HEK293 (cell line): Measurements from ENCODE around the gene HSFX3.
A peak's percentile ranks its signal among the peaks of the same experiment; 100 is the strongest.

Experiments
- CTCF ChIA-PET: fragments of 350-600 bp; formaldehyde crosslinking; extraction: SDS; loops from one replicate; lab custom pipeline; 2021; ENCODE audit warnings: antibody characterized with exemption; lab: Yijun Ruan, JAX
- POLR2A ChIA-PET: fragments of 300-600 bp; formaldehyde crosslinking; extraction: SDS; loops from one replicate; lab custom pipeline; 2020; ENCODE audit warnings: antibody characterized with exemption, inconsistent platforms; lab: Yijun Ruan, JAX
- H3K27ac ChIP-seq: fragments of 200-500 bp; sonication (Bioruptor generic); 2 replicates; pipeline ENCODE4 v1.5.1; 2014; ENCODE audit warnings: low read depth, low read length, control low read depth, inconsistent platforms; ENCODE audit errors: extremely low read depth
- H3K36me3 ChIP-seq, 2 experiments: fragments of 200-500 bp in 1 of 2; sonication (Bioruptor generic) in 1 of 2; 1 replicate in 1 of 2; 2 replicates in 1 of 2; pipeline ENCODE4 v1.5.1; 2014 to 2017; ENCODE audit warnings: inconsistent platforms in 2 of 2, low read length in 2 of 2; ENCODE audit not compliant: control insufficient read depth in 2 of 2, insufficient read depth in 1 of 2
- H3K4me1 ChIP-seq: fragments of 200-500 bp; sonication (Bioruptor generic); 2 replicates; pipeline ENCODE4 v1.5.1; 2014; ENCODE audit warnings: mild to moderate bottlenecking, low read length, inconsistent platforms; ENCODE audit not compliant: control insufficient read depth, insufficient read depth
- H3K4me3 ChIP-seq: 2 replicates; pipeline ENCODE4 v1.5.1; 2011; ENCODE audit warnings: low read depth, mild to moderate bottlenecking, control low read depth, low read length, moderate library complexity
- H3K9me3 ChIP-seq: fragments of 200-500 bp; sonication (Bioruptor generic); 2 replicates; pipeline ENCODE4 v1.5.1; 2014; ENCODE audit warnings: low read depth, low read length, inconsistent platforms; ENCODE audit not compliant: control insufficient read depth, insufficient read depth
- HOXA7 ChIP-seq: sonication (generic); formaldehyde crosslinking; IDR thresholded peaks from 2 replicates; pipeline ENCODE4 v1.8.1; 2022; ENCODE audit warnings: missing genetic modification reagents, borderline replicate concordance
- KLF8 ChIP-seq: fragments of 450-650 bp; formaldehyde crosslinking; IDR thresholded peaks from 2 replicates; pipeline ENCODE4 v1.5.1; 2016; ENCODE audit warnings: missing biosample characterization, missing genetic modification characterization
- MYNN ChIP-seq: fragments of 450-650 bp; formaldehyde crosslinking; IDR thresholded peaks from 2 replicates; pipeline ENCODE4 v1.5.1; 2016; ENCODE audit warnings: missing biosample characterization, missing genetic modification characterization, borderline replicate concordance
- PRDM1 ChIP-seq: fragments of 450-650 bp; formaldehyde crosslinking; IDR thresholded peaks from 2 replicates; pipeline ENCODE4; 2016; ENCODE audit warnings: missing biosample characterization, missing genetic modification characterization
- SALL2 ChIP-seq: fragments of 450-650 bp; formaldehyde crosslinking; IDR thresholded peaks from 2 replicates; pipeline ENCODE4 v1.5.0; 2017; ENCODE audit warnings: missing biosample characterization, mild to moderate bottlenecking, missing genetic modification characterization, borderline replicate concordance
- ZEB2 ChIP-seq: fragments of 450-650 bp; formaldehyde crosslinking; IDR thresholded peaks from 2 replicates; pipeline ENCODE4 v1.5.1; 2016; ENCODE audit warnings: missing biosample characterization, missing genetic modification characterization
- ZNF121 ChIP-seq: fragments of 450-650 bp; formaldehyde crosslinking; IDR thresholded peaks from 2 replicates; pipeline ENCODE4 v1.5.1; 2016; ENCODE audit warnings: missing biosample characterization, missing genetic modification characterization
- ZNF169 ChIP-seq: fragments of 450-650 bp; formaldehyde crosslinking; IDR thresholded peaks from 2 replicates; pipeline ENCODE4 v1.5.1; 2016; ENCODE audit warnings: missing biosample characterization, missing genetic modification characterization
- ZNF324 ChIP-seq: fragments of 450-650 bp; formaldehyde crosslinking; IDR thresholded peaks from 2 replicates; pipeline ENCODE4 v1.5.1; 2016; ENCODE audit warnings: missing biosample characterization, missing genetic modification characterization
- ZNF366 ChIP-seq: fragments of 450-650 bp; formaldehyde crosslinking; conservative IDR thresholded peaks from 2 replicates; pipeline ENCODE4 v1.5.1; 2016; ENCODE audit warnings: missing biosample characterization, missing genetic modification characterization
- ZNF398 ChIP-seq: fragments of 450-650 bp; formaldehyde crosslinking; IDR thresholded peaks from 2 replicates; pipeline ENCODE4 v1.5.1; 2017; ENCODE audit warnings: missing biosample characterization, missing genetic modification characterization
- ZNF433 ChIP-seq: fragments of 450-650 bp; formaldehyde crosslinking; IDR thresholded peaks from 2 replicates; pipeline ENCODE4 v1.5.1; 2016; ENCODE audit warnings: missing biosample characterization, missing genetic modification characterization, low read depth
- ZNF529 ChIP-seq: fragments of 450-650 bp; formaldehyde crosslinking; IDR thresholded peaks from 2 replicates; pipeline ENCODE4 v1.5.1; 2017; ENCODE audit warnings: missing genetic modification characterization, missing biosample characterization; ENCODE audit not compliant: insufficient replicate concordance
- ZNF596 ChIP-seq: fragments of 450-650 bp; IDR thresholded peaks from 2 replicates; pipeline ENCODE4 v1.5.0; 2018; ENCODE audit warnings: missing biosample characterization, mild to moderate bottlenecking, missing genetic modification characterization, moderate library complexity
- ZNF600 ChIP-seq: fragments of 450-650 bp; formaldehyde crosslinking; IDR thresholded peaks from 2 replicates; pipeline ENCODE4 v1.5.1; 2016; ENCODE audit warnings: missing biosample characterization, missing genetic modification characterization
- ZNF654 ChIP-seq: fragments of 450-650 bp; formaldehyde crosslinking; IDR thresholded peaks from 2 replicates; pipeline ENCODE4 v1.5.1; 2016; ENCODE audit warnings: low read depth, missing biosample characterization, missing genetic modification characterization
- ZNF76 ChIP-seq: fragments of 450-650 bp; formaldehyde crosslinking; IDR thresholded peaks from 2 replicates; pipeline ENCODE4; 2016; ENCODE audit warnings: low read depth, missing biosample characterization, missing genetic modification characterization, borderline replicate concordance
- ZSCAN30 ChIP-seq: fragments of 450-650 bp; IDR thresholded peaks from 2 replicates; pipeline ENCODE4 v1.5.1; 2018; ENCODE audit warnings: missing biosample characterization, mild to moderate bottlenecking, missing genetic modification characterization, moderate library complexity
- ZSCAN4 ChIP-seq: fragments of 450-650 bp; formaldehyde crosslinking; IDR thresholded peaks from 2 replicates; pipeline ENCODE4 v1.5.1; 2017; ENCODE audit warnings: missing biosample characterization, missing genetic modification characterization

HSFX3 gene

GRCh38 chrX:149528381-149528780 is 21.3 kb downstream of the HSFX3 start:
- CTCF ChIA-PET = interaction anchor here (0.6 to 3.2 kb wide), 7 partner anchors 11 to 1010 kb away, joined by 3 to 12 read pairs (median 4); partner anchors contain the start of gene EOLA1
- peaks cover 0 to 22% of the 10 kb centered on the region in 2 experiments; a peak in 2 of 3 replicates for H3K36me3 ChIP-seq

DNA sequence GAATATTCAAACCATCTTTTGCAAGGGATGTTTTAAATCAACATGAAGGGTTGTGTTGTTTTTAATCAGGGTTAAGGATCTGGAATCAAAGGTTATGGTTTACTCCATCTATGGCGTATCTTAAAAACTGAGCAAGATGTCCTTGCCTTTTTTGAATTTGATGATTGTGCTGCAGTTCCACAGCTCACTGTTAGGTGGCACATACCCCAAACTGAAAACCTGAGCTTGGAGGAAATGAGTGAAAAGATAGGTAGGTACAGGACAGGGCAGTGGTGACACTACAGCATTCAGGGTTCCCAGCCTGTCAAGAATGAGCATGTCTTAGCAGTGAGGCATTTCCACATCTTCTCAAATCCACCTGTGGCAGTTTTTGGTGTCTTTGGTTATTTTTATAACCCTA is 22.0 kb downstream of the HSFX3 start:
- H3K4me3 ChIP-seq = no peak overlapping the region
- H3K9me3 ChIP-seq = no peaks in the 10 kb centered on the region
- H3K4me1 ChIP-seq = no peaks in the 10 kb centered on the region
- peaks cover 0 to 22% of the 10 kb centered on the region in 2 experiments; a peak in 2 of 3 replicates for H3K36me3 ChIP-seq
- TF ChIP-seq ZNF121 = peak; percentile 82; the same call in 1 of the 2 replicates
- TF ChIP-seq ZSCAN30 (tag by site-specific recombination) = no peak
- TF ChIP-seq ZNF169 (tag by site-specific recombination) = no peak
- TF ChIP-seq ZNF654 (tag by site-specific recombination) = peak; percentile 11; the same call in 1 of the 2 replicates
- no peak for TF ChIP-seq ZEB2 (tag by site-specific recombination)
- TF ChIP-seq ZNF529 = no peak
- no peak for TF ChIP-seq ZSCAN4 (tag by site-specific recombination)
- no peak for TF ChIP-seq HOXA7 (CRISPR knock-in tag)
- no peak for TF ChIP-seq KLF8 (tag by site-specific recombination)
- TF ChIP-seq ZNF76 (tag by site-specific recombination) = no peak
- no peak overlapping the region for H3K27ac ChIP-seq
- ChIA-PET CTCF (interaction anchor here (0.6 to 3.2 kb wide), 4 partner anchors 11 to 116 kb away, joined by 3 to 12 read pairs (median 3); no protein-coding TSS in a partner anchor), POLR2A (no interaction called here)

More at GRCh38 chrX:149528381-149528780, 21.3 kb downstream of the HSFX3 start:
- H3K9me3 ChIP-seq = no peaks in the 10 kb centered on the region
- TF ChIP-seq SALL2 (tag by site-specific recombination) = 0 out of 2 replicates have a peak, but pooled peaks have one; percentile 37
- TF ChIP-seq ZNF398 = peak; percentile 22; the same call in 1 of the 2 replicates
- no peak for TF ChIP-seq ZNF324 (tag by site-specific recombination)
- no peak for TF ChIP-seq ZNF600 (tag by site-specific recombination)
- TF ChIP-seq PRDM1 (tag by site-specific recombination) = peak; percentile 99
- no peak for TF ChIP-seq ZNF433 (tag by site-specific recombination)
- TF ChIP-seq ZNF366 (tag by site-specific recombination) = peak; percentile 86
- no peak for TF ChIP-seq MYNN (tag by site-specific recombination)
- TF ChIP-seq ZNF596 (tag by site-specific recombination) = peak; percentile 65; the same call in 1 of the 2 replicates
- TF ChIP-seq, all 188 proteins: peak for 5
- Histone ChIP-seq H3K4me1 (no peaks in the 10 kb centered on the region), H3K27ac (no peak overlapping the region), H3K4me3 (no peak overlapping the region)
- POLR2A ChIA-PET = interaction anchor here (0.8 kb wide), 1 partner anchor 23 kb away, joined by 9 read pairs; no protein-coding TSS in a partner anchor
